ENCODE measurements around the gene PRR12.

The PRR12 gene

GRCh38 chr19:49596954-49597702 lies 6.1 kb downstream of the PRR12 start:
- CTCF ChIA-PET, result interaction anchor here (0.6 to 0.8 kb wide), 3 partner anchors 90 to 539 kb away, joined by 3 to 6 read pairs (median 4); no protein-coding TSS in a partner anchor
- POLR2A ChIA-PET, result no interaction called here
- no peak overlapping the region for H3K27ac ChIP-seq (ENCODE audit: extremely low read depth, low read depth, low read length)
- peaks cover 56 to 73% of the 10 kb centered on the region in 2 experiments for H3K36me3 ChIP-seq (ENCODE audit: control insufficient read depth in 2 of 2, insufficient read depth in 1 of 2, low read length in 2 of 2)
- no peak overlapping the region for H3K4me3 ChIP-seq (ENCODE audit: low read depth, low read length)
- H3K9me3 ChIP-seq (ENCODE audit: control insufficient read depth, insufficient read depth, low read depth, low read length), result no peaks in the 10 kb centered on the region
- H3K4me1 ChIP-seq (ENCODE audit: control insufficient read depth, insufficient read depth, low read length), result peaks cover 7% of the 10 kb centered on the region
- TF ChIP-seq GLIS2 (tag by site-specific recombination; IDR thresholded peaks at IDR 0.05) (no peak), PATZ1 (tag by site-specific recombination; IDR thresholded peaks at IDR 0.05) (no peak), ZNF184 (tag by site-specific recombination; IDR thresholded peaks at IDR 0.05) (no peak), ZNF555 (tag by site-specific recombination; conservative IDR thresholded peaks at IDR 0.05) (no peak), ZNF133 (tag by site-specific recombination; IDR thresholded peaks at IDR 0.05) (no peak), ZNF692 (tag by site-specific recombination; IDR thresholded peaks at IDR 0.05) (no peak), ZNF121 (tag by site-specific recombination; IDR thresholded peaks at IDR 0.05) (no peak), YY2 (tag by site-specific recombination; IDR thresholded peaks at IDR 0.05) (no peak), ZNF37A (tag by site-specific recombination; IDR thresholded peaks at IDR 0.05) (no peak), ZNF280C (tag by site-specific recombination; IDR thresholded peaks at IDR 0.05) (no peak), ZNF785 (tag by site-specific recombination; IDR thresholded peaks at IDR 0.05) (no peak), ZNF521 (tag by site-specific recombination; IDR thresholded peaks at IDR 0.05) (no peak), ZBTB48 (tag by site-specific recombination; IDR thresholded peaks at IDR 0.05) (no peak), ZXDB (tag by site-specific recombination; IDR thresholded peaks at IDR 0.05) (no peak), ZNF518A (tag by site-specific recombination; conservative IDR thresholded peaks at IDR 0.05; ENCODE audit: low read depth) (no peak), ZNF221 (tag by site-specific recombination; IDR thresholded peaks at IDR 0.05; ENCODE audit: borderline replicate concordance) (no peak), YY1 (tag by site-specific recombination; IDR thresholded peaks at IDR 0.05) (no peak), ZNF571 (tag by site-specific recombination; IDR thresholded peaks at IDR 0.05) (no peak), KLF7 (tag by site-specific recombination; IDR thresholded peaks at IDR 0.05; ENCODE audit: borderline replicate concordance) (no peak), ZNF529 (tag by site-specific recombination; IDR thresholded peaks at IDR 0.05; ENCODE audit: insufficient replicate concordance) (no peak)

Measured in HEK293 (cell line).